Measurements from ENCODE around the gene COL4A2.

Gene COL4A2

DNA sequence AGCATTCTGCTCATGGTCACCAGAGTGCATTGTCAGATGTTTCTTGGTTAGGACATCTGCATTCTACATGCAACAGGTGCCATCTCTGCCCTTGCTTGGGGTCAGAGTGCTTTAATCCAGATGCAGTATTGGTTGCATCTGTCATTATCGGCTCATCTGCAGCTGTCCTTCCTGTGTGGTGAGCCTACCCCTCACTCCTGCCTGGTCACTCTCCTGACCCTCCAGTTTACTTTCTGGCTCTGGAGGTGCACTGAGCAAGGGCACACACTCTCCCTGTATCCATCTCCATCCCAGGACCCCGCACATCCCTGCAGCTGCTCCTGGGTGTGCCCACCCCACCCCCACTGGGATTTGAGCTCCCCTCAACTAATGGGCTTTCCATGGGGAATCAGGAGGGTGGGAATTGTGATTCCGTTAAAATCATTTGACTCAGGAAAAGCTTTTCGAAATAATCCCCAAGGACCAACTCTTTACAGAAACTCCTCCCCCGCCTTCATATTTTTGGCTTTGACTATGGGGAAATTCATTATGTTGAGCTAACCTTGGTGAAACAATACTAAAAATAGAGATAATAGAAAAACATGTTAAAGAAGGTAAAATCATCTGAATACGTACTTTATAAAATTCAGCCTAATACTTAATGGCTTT is 70.2 kb downstream of the COL4A2 start:
- no peak overlapping the region for H3K4me3 ChIP-seq (ENCODE audit: low read depth, low read length)
- H3K9me3 ChIP-seq (ENCODE audit: severe bottlenecking): no peaks in the 10 kb centered on the region
- H3K27ac ChIP-seq: no peak overlapping the region
- DNase-seq: no peak
- TF ChIP-seq, protein P1, sequence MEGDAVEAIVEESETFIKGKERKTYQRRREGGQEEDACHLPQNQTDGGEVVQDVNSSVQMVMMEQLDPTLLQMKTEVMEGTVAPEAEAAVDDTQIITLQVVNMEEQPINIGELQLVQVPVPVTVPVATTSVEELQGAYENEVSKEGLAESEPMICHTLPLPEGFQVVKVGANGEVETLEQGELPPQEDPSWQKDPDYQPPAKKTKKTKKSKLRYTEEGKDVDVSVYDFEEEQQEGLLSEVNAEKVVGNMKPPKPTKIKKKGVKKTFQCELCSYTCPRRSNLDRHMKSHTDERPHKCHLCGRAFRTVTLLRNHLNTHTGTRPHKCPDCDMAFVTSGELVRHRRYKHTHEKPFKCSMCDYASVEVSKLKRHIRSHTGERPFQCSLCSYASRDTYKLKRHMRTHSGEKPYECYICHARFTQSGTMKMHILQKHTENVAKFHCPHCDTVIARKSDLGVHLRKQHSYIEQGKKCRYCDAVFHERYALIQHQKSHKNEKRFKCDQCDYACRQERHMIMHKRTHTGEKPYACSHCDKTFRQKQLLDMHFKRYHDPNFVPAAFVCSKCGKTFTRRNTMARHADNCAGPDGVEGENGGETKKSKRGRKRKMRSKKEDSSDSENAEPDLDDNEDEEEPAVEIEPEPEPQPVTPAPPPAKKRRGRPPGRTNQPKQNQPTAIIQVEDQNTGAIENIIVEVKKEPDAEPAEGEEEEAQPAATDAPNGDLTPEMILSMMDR (IDR thresholded peaks at IDR 0.05; ENCODE audit: low read depth, low read length): no peak
- H3K27me3 ChIP-seq (ENCODE audit: insufficient read depth, low read depth, severe bottlenecking): no peaks in the 10 kb centered on the region
- no peaks in the 10 kb centered on the region for H3K36me3 ChIP-seq

- TF ChIP-seq, protein P1 (IDR thresholded peaks at IDR 0.05; ENCODE audit: low read depth, low read length): no peak
- no peak overlapping the region for H3K4me3 ChIP-seq (ENCODE audit: low read depth, low read length)
- no peaks in the 10 kb centered on the region for H3K36me3 ChIP-seq
- no peaks in the 10 kb centered on the region for H3K27me3 ChIP-seq (ENCODE audit: insufficient read depth, low read depth, severe bottlenecking)
- no peak overlapping the region for H3K27ac ChIP-seq
- DNase-seq: no peak
- H3K9me3 ChIP-seq (ENCODE audit: severe bottlenecking): no peaks in the 10 kb centered on the region
Observed at GRCh38 chr13:110377826-110378201, 70.7 kb downstream of the COL4A2 start.

- TF ChIP-seq, protein P1 (IDR thresholded peaks at IDR 0.05; ENCODE audit: low read depth, low read length): no peak
- Histone ChIP-seq H3K4me3 (ENCODE audit: low read depth, low read length) (no peak overlapping the region), H3K27me3 (ENCODE audit: insufficient read depth, low read depth, severe bottlenecking) (no peaks in the 10 kb centered on the region), H3K36me3 (no peaks in the 10 kb centered on the region), H3K27ac (no peak overlapping the region), H3K9me3 (ENCODE audit: severe bottlenecking) (no peaks in the 10 kb centered on the region)
- DNase-seq: no peak
Observed at GRCh38 chr13:110379358-110379757, 72.3 kb downstream of the COL4A2 start.

- TF ChIP-seq, protein P1 (IDR thresholded peaks at IDR 0.05; ENCODE audit: low read depth, low read length): no peak
- Histone ChIP-seq H3K27me3 (ENCODE audit: insufficient read depth, low read depth, severe bottlenecking) (no peaks in the 10 kb centered on the region), H3K9me3 (ENCODE audit: severe bottlenecking) (no peaks in the 10 kb centered on the region), H3K4me3 (ENCODE audit: low read depth, low read length) (no peak overlapping the region), H3K27ac (no peak overlapping the region), H3K36me3 (no peaks in the 10 kb centered on the region)
- no peak for DNase-seq
Observed at GRCh38 chr13:110379905-110380341, 72.8 kb downstream of the COL4A2 start.

DNA sequence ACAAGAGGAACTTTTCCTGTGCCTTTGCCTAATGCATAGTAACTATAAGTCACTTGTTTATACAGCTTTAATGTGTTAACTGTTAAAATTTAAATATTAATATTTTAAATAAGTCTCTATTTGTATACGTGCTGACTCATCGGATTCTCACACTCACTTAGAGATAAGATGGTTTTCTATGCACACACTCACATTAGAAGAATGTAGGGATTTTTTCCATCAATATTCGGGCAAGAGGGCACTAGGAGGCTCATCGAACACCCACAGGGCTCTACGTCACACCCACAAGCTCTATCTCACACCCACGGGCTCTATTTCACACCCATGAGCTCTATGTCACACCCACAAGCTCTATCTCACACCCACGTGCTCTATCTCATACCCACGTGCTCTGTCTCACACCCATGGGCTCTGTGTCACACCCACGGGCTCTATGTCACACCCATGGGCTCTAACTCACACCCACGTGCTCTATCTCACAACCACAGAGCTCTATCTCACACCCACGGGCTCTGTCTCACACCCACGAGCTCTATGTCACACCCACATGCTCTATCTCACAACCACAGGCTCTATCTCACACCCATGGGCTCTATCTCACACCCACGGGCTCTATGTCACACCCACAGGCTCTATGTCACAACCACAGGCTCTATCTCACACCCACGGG is 73.4 kb downstream of the COL4A2 start:
- no peaks in the 10 kb centered on the region for H3K27me3 ChIP-seq (ENCODE audit: insufficient read depth, low read depth, severe bottlenecking)
- H3K27ac ChIP-seq: no peak overlapping the region
- DNase-seq: no peak
- no peak overlapping the region for H3K4me3 ChIP-seq (ENCODE audit: low read depth, low read length)
- no peaks in the 10 kb centered on the region for H3K9me3 ChIP-seq (ENCODE audit: severe bottlenecking)
- H3K36me3 ChIP-seq: no peaks in the 10 kb centered on the region
- TF ChIP-seq, protein P1 (IDR thresholded peaks at IDR 0.05; ENCODE audit: low read depth, low read length): no peak

DNA sequence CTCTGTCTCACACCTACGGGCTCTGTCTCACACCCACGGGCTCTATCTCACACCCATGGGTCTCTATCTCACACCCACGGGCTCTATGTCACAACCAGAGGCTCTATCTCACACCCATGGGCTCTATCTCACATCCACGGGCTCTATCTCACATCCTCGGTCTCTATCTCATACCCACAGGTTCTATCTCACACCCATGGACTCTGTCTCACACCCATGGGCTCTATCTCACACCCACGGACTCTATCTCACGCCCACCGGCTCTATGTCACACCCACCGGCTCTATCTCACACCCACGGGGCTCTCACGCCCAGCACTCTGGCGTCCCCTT is 73.9 kb downstream of the COL4A2 start:
- Histone ChIP-seq H3K27me3 (ENCODE audit: insufficient read depth, low read depth, severe bottlenecking) (no peaks in the 10 kb centered on the region), H3K4me3 (ENCODE audit: low read depth, low read length) (no peak overlapping the region), H3K36me3 (no peaks in the 10 kb centered on the region), H3K27ac (no peak overlapping the region), H3K9me3 (ENCODE audit: severe bottlenecking) (peaks cover under 1% of the 10 kb centered on the region)
- DNase-seq: no peak
- TF ChIP-seq, protein P1 (IDR thresholded peaks at IDR 0.05; ENCODE audit: low read depth, low read length): no peak

Measured in WERI-Rb-1 (cell line).